SW480 (cell line): ENCODE measurements around the gene TET2.
A peak's percentile ranks its signal among the peaks of the same experiment; 100 is the strongest.

Experiments used
- DNase-seq: peaks from one replicate; pipeline ENCODE4 v3.0.0-alpha.2; 2016; ENCODE audit warnings: low spot score

TET2 gene

GRCh38 chr4:105140684-105141490 is 5.8 kb upstream of the TET2 start:
- peak; percentile 11 for DNase-seq

DNA sequence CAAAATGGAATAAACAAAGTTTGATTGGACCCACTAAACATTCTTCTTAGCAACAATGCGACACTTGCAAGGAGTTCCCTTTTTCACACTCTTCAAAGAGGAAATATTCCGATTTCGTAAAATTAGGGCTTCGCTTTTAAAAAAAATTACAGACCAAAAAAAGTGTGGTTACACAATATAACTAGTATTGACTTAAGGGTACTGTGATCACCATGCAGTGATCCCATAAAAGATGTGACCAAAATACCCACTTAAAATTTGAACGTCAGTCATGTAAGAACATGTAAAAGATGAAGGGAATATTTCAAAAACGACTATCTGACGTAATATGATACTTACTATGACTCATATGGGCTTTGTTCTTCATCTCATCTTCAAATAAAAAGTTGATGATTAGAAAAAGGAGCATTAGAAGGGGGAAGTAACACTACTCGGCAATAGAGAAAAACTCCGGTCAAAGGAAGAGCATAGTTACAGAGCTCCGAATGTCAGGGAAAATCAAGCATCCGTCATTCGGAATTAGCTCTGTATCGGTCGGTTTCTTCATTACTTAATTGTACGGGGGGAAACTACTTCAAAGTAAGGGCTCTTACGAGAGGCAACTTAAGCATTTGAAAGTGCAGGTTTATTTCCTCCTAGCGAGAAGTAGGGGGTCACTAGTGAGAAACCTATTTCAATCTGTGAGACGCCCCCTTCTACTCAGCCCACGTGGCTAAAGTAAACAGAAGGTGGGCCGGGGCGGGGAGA is 1.3 kb upstream of the TET2 start:
- peak; percentile 56 for DNase-seq

DNA sequence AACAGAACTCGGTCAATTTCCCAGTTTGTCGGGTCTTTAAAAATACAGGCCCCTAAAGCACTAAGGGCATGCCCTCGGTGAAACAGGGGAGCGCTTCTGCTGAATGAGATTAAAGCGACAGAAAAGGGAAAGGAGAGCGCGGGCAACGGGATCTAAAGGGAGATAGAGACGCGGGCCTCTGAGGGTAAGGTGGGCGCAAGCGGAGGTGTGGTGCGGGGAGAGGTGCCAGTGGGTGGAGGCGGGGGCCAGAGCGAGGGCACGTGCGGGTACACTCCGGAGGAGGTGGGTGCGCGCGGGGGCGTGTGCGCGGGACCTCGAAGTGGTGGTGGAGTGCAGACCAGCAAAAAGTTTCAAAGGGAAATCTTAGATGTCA is 787 bp upstream of the TET2 start:
- peak; percentile 14 for DNase-seq

- no peak for DNase-seq
These were observed 408 bp downstream of the TET2 start for GRCh38 chr4:105147016-105147552.

DNA sequence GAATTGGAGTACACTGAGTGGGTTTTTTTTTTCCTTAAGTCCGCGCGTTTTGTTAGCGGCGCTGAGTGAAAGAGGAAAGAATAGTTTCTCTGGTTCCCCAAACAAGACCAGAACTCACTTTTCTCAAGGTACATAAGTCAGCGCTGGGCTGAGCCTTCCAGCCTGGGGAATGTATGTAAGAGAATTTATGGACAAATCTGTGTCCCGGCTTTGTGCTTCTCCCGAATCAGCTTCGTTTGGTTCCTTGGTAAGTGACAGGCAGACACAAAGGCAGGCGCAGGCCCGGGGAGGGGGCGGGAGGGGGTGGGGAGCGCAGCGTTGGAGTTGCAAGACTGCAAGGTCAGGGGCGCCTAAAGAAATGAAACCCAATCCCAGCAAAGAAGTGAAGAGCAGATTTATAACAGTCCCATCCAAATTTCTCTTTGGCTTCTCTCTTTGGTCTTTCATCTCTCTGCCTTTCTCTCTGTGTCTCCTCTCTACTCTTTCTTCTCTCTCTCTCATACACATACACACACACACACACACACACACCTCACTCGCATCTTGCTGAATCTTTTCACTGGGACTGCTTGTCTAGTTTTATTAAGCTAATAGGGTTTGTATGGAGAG is 981 bp downstream of the TET2 start:
- peak; percentile 63 for DNase-seq

DNA sequence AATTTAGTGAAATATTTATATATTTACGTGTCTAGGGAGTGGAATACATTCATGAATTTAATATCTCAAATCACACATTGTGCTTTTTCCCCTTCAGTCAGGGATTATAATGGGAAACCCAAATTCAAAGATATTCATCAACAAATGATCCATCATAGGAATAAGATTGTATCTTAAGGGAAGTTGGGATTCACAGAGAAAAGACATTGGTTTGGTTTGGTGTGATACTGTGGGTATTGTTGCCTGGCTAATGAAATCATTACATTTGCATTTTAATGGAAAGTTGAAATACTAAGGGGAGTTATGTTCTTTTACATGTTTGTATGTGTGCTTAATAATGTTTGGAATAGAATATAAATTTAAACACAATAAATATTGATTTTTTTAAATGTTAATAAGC is 1.7 kb downstream of the TET2 start:
- no peak for DNase-seq

DNA sequence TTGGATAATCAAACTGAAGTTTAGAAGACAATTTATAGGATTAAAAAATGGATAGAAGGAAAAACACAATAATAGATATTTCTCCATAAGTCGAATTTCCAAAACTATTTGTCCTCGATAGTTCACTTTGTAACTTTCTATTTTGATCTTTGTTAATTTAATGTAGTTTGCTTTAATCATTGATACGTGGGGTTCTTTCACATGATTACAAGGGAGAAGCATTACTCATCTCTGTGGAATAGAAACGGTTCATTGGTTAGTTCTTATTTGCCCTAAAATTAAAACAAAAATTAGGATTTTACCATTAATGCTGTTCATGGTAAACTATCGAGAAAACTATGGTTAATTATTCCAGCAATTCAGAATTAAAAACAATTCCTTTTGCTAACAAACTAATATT is 2.1 kb downstream of the TET2 start:
- DNase-seq = no peak

DNA sequence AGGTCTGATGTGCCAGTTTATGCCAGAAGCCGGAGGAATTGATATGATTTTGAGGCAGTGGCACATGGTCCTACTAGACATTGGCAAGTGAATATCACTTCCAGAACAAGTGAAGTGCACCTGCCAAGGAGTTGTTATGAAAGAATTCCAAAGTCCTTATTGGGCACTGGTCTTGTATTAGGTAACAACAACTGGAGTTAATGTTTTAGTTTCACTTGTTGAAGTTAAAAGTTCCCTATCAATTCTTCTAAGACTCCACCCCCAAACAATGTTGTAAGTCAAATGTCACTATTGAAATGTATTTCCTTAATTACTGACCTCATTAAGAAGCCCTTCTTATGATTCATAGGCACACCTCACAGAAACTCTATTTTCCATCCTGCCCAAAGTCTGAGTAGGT is 3.1 kb downstream of the TET2 start:
- no peak for DNase-seq

DNA sequence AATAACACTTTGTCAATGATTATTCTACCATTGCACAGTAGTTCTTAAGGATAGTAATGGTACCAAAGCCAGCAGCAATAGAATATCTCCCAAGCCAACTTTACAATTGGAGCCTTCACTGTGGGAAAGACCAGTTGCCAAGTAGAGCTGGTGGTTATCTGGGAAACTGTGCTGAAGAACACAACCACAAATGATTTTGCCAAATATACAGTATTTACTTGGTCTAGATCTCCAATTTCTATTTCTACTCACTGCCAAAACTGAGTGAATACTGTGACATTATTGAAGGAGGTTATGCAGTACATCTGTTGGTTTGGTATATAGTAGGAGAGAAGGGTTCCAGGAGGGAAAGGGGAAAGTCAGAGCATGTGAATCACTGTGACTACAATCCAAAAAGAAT is 3.8 kb downstream of the TET2 start:
- DNase-seq = no peak

GRCh38 chr4:105153749-105154148 is 7.1 kb downstream of the TET2 start:
- no peak for DNase-seq

DNA sequence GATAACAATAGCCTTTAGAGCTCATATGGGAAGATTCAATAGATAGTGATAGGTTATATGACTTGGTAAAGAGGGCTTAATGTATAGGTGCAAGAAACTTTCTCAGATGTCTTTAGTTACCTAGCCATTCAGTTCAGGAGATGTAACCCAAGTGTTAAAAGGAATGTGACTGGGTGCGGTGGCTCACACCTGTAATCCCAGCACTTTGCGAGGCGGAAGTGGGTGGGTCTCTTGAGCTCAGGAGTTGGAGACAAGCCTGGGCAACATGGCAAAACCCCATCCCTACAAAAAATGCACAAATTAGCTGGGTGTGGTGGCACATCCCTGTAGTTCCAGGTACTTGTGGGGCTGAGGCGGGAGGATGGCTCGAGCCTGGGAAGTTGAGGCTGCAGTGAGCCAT is 7.9 kb downstream of the TET2 start:
- no peak for DNase-seq

GRCh38 chr4:105155426-105155825 is 8.8 kb downstream of the TET2 start:
- no peak for DNase-seq

DNA sequence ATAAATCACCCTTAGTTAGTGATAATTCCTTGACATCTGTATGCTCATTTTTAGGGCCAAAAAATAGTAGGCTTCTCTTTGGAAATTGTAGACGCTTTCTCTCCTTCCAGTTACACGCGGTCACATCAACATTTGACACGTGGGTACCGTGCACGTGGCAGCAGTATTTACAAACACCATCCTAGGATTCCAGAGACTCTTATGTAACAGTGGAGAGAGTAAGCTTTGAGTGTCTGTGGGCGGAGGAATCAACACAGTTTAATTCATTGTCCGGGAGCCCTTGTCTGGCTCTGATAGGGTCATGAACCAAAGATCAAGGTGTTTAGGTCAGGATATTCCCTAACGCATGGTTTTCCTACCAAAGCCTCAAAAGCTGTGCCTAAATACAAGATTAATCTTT is 12.2 kb downstream of the TET2 start:
- DNase-seq = no peak

GRCh38 chr4:105162123-105162796 is 15.6 kb downstream of the TET2 start:
- no peak for DNase-seq

DNA sequence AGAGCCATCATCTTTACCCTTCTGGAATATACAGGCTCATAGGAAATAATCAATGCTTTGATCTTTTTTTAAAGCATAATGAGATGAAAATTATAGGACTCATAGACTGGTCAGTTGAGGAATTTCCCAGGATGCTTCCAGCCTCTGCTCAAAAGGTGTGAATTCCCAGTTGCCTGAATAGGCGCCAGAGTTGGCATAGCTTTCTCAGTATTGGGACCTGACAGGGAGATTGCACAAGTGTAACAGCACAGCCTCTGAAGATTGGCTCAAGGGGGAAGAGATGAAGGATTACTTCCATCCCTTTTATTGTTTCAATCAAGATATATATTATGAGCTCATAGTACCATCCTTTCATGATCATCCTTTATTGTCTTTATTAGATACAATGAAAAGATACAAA is 17.9 kb downstream of the TET2 start:
- no peak for DNase-seq

DNA sequence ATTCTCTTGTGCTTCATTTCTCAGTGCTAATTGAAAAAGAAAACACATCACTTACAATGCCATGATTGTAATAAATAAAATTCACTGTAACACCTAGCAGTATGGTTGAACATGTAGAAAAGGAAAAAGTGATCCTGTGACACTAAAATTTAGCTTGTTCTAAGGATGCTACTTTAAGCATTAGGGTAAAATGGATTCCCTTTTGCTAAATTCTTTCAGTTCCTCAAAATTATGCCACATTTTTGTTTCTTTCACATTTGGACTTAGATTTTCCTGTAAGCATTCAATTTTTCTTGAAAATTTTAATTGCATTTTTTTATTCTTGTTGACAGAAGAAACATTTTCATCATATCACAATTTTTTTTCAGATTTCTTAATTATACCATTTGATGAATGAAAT is 19.4 kb downstream of the TET2 start:
- DNase-seq = no peak

DNA sequence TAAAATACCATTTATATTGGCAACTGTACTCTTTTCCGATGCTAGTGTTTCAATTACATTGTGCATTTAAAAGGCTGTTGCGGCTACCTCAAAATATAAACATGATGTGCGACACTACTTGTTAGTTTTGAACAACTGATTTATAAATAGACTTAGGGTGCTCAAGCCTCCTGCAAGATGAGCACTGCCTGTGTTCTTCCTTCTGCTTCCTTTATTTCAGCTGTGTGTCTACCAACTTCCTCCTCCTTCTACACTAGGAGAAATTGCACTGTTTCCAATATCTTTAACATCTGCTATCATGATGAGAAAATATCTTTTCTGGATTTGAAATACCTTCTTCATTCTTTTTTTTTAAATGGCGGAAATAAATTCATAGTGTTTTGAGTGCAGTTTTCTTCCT is 24.0 kb downstream of the TET2 start:
- no peak for DNase-seq

- DNase-seq = no peak
These were observed 25.2 kb downstream of the TET2 start for GRCh38 chr4:105171912-105172311.

GRCh38 chr4:105174098-105174497 is 27.4 kb downstream of the TET2 start:
- DNase-seq = no peak

GRCh38 chr4:105179539-105180401 is 33.1 kb downstream of the TET2 start:
- peak; percentile 49 for DNase-seq

DNA sequence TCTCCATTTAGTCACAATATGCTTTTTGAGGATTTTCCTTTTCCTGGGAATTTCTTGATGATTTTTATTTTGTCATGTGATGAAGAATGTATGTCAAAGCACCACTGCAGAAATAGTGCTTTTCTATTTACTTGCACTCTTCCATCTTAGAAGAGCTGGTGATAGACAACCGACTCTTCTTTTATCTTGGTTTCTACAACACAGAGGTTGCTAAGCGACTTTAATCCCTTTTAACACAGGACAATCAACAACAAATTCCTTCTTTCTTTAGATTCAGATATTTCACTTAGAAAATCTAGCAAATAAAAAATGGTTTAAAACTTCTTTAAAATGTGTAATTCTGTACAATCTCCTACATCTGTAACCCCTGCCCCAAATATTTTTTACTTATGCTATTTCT is 34.6 kb downstream of the TET2 start:
- peak; percentile 18 for DNase-seq
